ENCODE measurements around the gene POTEM.
"Not testable (repeated sequence)": the region's sequence is repeated elsewhere in the genome, so short reads cannot be mapped to it uniquely, and the experiment has no call there.

POTEM gene

DNA sequence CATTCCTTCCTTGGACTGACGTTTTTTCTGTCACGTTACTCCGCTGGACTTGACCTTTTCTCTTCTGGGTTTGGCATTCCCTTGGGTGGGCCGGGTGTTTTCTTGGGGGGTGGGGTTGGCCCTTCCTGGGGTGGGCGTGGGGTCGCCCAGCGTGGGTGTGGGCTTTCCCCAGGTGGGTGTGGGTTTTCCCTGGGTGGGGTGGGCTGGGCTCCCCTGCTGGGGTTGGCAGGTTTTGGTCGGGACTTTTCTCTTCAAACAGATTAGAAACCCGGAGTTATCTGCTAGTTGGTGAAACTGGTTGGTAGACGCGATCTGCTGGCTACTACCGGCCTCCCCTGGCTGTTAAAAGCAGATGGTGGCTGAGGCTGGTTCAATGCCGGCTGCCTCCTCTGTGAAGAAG, at the start of gene POTEM:
TSS of gene POTEM (plus strand) at position 301 of the 400 bp plus-strand sequence. CDS start at position 353, 52 bp downstream.
- DNase-seq, result not testable (repeated sequence)

GRCh38 chr14:18918345-18918744, 48.9 kb upstream of the POTEM start:
- DNase-seq, result not testable (repeated sequence)

GRCh38 chr14:18920052-18920451, 47.2 kb upstream of the POTEM start:
- not testable (repeated sequence) for DNase-seq

GRCh38 chr14:18921055-18921701, 46.1 kb upstream of the POTEM start:
- not testable (repeated sequence) for DNase-seq

DNA sequence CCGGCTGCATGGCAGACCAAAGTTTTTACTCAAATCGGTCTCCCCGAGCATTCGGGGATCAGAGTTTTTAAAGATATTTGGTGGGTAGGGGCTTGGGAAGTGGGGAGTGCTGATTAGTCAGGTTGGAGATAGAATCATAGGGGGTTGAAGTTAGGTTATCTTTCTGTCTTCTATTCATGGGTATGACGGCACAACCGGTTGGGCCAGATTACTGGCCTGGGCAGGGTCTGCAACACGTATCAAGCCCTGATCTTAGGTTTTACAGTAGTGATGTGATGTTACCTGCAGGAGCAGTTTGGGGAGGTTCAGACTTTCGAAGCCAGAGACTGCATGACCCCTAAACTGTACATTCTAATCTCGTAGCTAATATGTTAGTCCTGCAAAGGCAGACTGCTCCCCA, 30.4 kb upstream of the POTEM start:
- not testable (repeated sequence) for DNase-seq

DNA sequence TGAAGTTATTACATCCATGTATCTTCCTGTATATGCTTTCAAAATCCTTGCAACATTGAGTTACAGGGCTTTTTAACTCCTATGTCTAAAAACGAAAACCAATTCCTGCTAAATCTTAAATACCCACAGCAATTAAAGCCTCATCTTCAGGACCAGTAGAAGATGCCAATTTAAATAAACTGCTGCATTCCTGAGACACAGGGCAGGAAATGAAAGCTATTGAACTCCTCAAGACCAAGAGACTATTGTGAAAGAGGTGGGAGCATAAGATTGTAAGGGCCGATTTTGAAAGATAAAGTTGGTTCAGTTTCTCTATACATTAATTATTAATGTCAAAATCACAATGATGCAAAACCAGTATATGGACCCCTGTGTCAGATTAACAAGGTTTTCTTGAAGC, 28.5 kb upstream of the POTEM start:
- DNase-seq, result not testable (repeated sequence)

DNA sequence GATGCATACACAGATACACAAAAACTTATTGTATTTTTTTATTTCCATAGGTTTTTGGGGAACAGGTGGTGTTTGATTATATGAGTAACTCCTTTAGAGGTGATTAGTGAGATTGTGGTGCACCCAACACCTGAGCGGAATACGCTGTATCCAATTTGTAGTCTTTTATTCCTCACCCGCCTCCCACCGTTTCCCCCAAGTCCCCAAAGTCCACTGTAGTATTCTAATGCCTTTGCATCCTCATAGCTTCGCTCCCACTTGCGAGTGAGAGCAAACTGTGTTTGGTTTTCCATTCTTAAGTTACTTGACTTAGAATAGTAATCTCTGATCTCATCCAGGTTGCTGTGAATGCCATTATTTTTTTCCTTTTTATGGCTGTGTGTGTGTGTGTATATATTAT, 17.3 kb upstream of the POTEM start:
- DNase-seq, result not testable (repeated sequence)

DNA sequence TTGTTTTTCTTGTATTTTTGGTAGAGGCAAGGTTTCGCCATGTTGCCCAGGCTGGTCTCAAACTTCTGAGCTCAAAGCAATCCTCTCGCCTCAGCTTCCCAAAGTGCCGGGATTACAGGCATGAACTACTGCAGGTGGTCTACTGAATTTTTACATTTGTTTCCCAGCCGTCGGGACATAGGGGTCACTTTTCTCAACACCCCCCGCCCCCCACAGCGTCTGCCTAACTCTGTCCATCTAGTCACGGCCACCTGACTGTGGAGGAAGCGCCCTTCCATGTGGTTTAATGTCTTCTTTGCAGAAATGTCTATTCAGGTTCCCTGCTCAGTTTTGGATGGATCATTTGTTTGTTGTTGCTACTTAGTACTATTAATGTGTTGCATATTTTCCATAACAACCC, 14.1 kb upstream of the POTEM start:
- not testable (repeated sequence) for DNase-seq

GRCh38 chr14:18955816-18956215, 11.4 kb upstream of the POTEM start:
- not testable (repeated sequence) for DNase-seq

DNA sequence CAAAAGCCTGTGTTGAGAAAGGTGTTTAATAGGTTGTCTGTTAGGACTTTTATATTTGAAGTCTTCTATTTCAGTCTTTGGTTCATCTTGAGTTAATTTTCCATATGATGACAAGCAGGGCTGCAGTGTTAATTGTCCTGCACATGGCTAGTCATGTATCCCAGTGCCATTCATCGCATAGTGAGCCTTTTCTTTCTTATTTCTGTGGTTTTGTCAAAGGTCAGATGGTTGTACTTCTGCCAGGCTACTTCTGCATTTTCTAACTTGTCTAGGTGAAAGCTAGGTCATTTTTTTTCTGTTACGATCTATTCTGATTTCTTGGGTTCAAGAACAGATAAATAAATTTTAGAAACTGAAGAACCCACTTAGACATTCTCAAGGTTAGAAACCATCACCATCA, 5.7 kb upstream of the POTEM start:
- DNase-seq, result not testable (repeated sequence)

- DNase-seq, result not testable (repeated sequence)
Measured at GRCh38 chr14:18962143-18962542, 5.1 kb upstream of the POTEM start.

- not testable (repeated sequence) for DNase-seq
Measured at GRCh38 chr14:18963276-18963675, 4.0 kb upstream of the POTEM start.

DNA sequence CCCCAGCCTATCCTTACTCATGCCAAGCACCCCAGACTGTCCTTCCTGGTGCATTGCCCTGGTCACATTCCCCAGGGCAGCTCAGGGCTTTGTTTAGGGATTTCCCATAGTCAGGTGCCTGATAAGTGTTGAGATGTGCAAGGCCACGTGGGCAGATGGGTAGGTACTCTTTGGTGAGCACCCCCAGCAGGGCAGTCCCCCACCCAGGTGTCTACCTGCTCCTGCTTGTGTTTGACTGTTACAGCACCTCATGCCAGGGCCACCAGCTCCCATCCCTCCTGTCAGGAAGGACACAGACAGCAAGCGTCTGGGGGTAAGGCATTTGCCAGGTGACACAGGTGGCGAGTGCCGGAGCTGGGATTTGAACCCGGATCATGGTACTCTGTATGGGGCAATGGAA, 2.4 kb upstream of the POTEM start:
- DNase-seq, result not testable (repeated sequence)

- DNase-seq, result not testable (repeated sequence)
Measured at GRCh38 chr14:19002566-19002965, 35.3 kb downstream of the POTEM start.

DNA sequence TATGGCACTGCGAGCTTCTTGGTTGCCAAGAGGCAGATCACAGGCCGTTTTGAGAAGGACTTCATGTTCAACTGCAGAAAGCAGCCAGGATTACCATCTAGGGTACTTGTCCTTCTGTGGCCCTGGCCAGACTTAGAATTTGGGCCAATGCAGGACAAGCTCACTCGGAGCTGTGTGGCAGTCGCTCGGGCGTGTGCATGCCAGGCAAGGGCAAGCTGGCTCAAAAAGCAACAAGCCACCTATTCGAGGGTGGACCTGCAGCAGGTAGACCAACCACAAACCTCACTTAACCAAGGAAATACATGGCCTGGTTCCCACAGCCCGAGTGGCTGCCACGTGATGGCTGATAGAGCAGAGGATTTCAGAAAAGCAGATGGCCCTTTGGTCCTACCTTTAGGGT, 39.3 kb downstream of the POTEM start:
- DNase-seq, result not testable (repeated sequence)

- not testable (repeated sequence) for DNase-seq
Measured at GRCh38 chr14:19007678-19008077, 40.4 kb downstream of the POTEM start.

GRCh38 chr14:19011029-19011428, 43.8 kb downstream of the POTEM start:
- DNase-seq, result not testable (repeated sequence)

DNA sequence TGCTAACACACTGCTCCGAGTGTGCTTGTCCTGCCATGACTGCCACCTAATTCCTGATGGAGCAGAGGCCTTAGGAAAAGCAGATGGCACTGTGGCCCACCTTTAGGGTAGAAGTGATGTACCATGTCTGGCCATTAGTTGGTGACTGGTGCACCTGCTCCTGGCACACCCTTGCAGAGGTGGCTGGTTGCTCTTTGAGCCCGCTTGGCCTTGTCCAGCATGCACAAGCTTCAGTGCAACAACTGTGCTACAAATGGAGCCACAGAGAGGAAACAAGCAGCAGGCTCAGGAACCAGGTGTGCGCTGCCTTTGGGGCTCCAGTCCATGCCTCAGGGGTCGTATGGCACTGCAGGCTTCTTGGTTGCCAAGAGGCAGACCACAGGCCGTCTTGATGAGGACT, 44.5 kb downstream of the POTEM start:
- DNase-seq, result not testable (repeated sequence)

DNA sequence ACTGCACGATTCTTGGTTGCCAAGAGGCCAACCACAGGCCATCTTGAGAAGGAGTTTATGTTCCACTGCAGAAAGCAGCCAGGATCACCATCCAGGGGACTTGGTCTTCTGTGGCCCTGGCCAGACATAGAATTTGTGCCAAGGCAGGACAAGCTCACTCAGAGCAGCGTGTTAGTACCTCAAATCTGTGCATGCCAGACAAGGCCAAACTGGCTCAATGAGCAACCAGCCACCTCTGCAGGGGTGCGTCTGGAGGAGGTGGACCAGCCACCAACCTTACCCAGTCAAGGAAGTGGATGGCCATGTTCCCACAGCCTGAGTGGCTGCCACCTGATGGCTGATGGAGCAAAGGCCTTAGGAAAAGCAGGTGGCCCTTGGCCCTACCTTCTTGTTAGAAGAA, 48.0 kb downstream of the POTEM start:
- not testable (repeated sequence) for DNase-seq

DNA sequence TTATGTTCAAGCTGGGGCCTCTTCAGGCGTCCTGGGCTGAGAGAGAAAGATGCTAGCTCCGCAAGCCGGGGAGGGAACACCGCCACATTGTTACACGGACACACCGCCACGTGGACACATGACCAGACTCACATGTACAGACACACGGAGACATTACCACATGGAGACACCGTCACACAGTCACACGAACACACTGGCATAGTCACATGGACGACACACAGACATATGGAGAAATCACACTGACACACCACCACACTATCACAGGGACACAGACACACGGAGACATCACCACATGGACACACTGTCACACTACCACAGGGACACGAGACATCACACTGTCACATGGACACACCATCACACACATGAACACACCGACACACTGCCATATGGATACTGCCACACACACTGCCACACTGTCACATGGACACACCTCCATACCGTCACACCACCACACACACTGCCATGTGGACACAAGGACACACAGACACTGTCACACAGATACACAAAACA, 57.9 kb downstream of the POTEM start:
- not testable (repeated sequence) for DNase-seq

GRCh38 chr14:19026649-19027351, 59.6 kb downstream of the POTEM start:
- not testable (repeated sequence) for DNase-seq

DNA sequence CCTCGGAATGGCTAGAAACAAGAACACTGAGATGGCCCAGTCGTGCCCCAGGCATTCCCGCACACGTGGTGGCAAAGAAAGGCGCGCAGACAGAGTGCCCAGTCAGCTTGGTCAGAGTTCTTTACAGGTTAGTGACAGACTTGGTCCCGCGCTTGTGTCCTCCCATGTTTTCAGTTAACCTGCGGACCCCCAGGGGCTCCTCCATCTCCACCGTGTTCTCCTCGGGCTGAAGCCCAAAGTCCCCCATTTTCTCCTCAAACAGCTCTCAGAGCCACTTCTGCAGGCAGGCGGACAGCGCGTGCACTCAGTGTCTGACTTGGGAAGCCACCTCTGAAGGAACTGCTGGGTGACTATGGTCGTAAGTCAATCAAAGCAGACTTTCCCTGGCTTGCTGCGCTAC, 60.7 kb downstream of the POTEM start:
- DNase-seq, result not testable (repeated sequence)

GRCh38 chr14:19036811-19037382, 69.7 kb downstream of the POTEM start:
- DNase-seq, result not testable (repeated sequence)

Measured in eye (tissue), 1 donor.